K562 (cell line): ENCODE results near the gene COQ5. TPM values are rescaled to one million over a fixed set of nuclear protein-coding genes. Genes with fewer than 3 reads are reported as not detected.
A peak's percentile ranks its signal among the peaks of the same experiment; 100 is the strongest.

ENCODE experiments used
- ADNP ChIP-seq: fragments of 200-800 bp; sonication (Bioruptor generic); IDR thresholded peaks from 2 replicates; pipeline ENCODE4 v1.6.1; 2016; ENCODE audit warnings: missing genetic modification characterization, missing compliant biosample characterization
- GABPB2 ChIP-seq: fragments of 250-450 bp; sonication (Bioruptor Pico); conservative IDR thresholded peaks from 2 replicates; pipeline ENCODE4 v1.5.1; 2021; ENCODE audit warnings: mild to moderate bottlenecking
- HMGN3 ChIP-seq: IDR thresholded peaks from 2 replicates; pipeline ENCODE4 v1.6.1; 2011; ENCODE audit warnings: borderline replicate concordance, low read depth, mild to moderate bottlenecking, mixed read lengths, low read length; ENCODE audit not compliant: insufficient read length; ENCODE audit errors: extremely low read depth
- NUFIP1 ChIP-seq: fragments of 450-650 bp; IDR thresholded peaks from 2 replicates; pipeline ENCODE4 v1.6.1; 2018; ENCODE audit not compliant: partially characterized antibody
- SMAD2 ChIP-seq: fragments of 150-350 bp; IDR thresholded peaks from 2 replicates; pipeline ENCODE4 v1.6.1; 2014; ENCODE audit warnings: low read depth, mild to moderate bottlenecking, low read length
- ZNF311 ChIP-seq: fragments of 250-450 bp; sonication (Bioruptor Pico); IDR thresholded peaks from 2 replicates; pipeline ENCODE4 v1.4.0; 2020; ENCODE audit warnings: mild to moderate bottlenecking, moderate library complexity
- ZNF57 ChIP-seq: fragments of 450-650 bp; formaldehyde crosslinking; IDR thresholded peaks from 2 replicates; pipeline ENCODE4 v1.4.0; 2020; ENCODE audit warnings: mild to moderate bottlenecking, moderate library complexity
- polyA plus RNA-seq, 8 experiments: library from polyadenylated mRNA; depleted of rRNA in 4 of 8; stranded (reverse) in 5 of 8; unstranded in 3 of 8; fragments of >200 nt; fragmentation: Nextera tagmentation in 2 of 8; fragmentation: Illumina TruSeq in 1 of 8; extraction: Ambion mirVana in 2 of 8; extraction: Trizol in 1 of 8; gene quantifications; 2 replicates each; pipeline versions ENCODE4 v1.2.1 to v1.2.3, GENCODE V29; 2011 to 2014; ENCODE audit warnings: inconsistent platforms in 1 of 8, missing spikeins in 1 of 8
- total RNA-seq, 7 experiments: library from RNA; depleted of rRNA in 6 of 7; stranded (reverse); fragments of >200 nt in 6 of 7; fragmentation: Illumina TruSeq in 2 of 7; extraction: Trizol in 2 of 7; gene quantifications; 2 replicates each; pipeline versions ENCODE4 v1.2.1 to v1.2.3, GENCODE V29; 2011 to 2021; ENCODE audit warnings: low replicate concordance in 1 of 7
- TF ChIP-seq, protein P1 (sequence below): sonication (generic); formaldehyde crosslinking; IDR thresholded peaks from 2 replicates; pipeline ENCODE4 v1.8.0; 2022; ENCODE audit warnings: mild to moderate bottlenecking, missing genetic modification reagents
- TF ChIP-seq, protein P2 (sequence below): fragments of 250-450 bp; sonication (Bioruptor Pico); IDR thresholded peaks from 2 replicates; pipeline ENCODE4 v1.8.0; 2022; ENCODE audit warnings: inconsistent platforms
- TF ChIP-seq, protein P3 (sequence below), 2 experiments: fragments of 450-650 bp; formaldehyde crosslinking in 1 of 2; IDR thresholded peaks; 2 replicates each; pipeline versions ENCODE4 v1.4.0 to v1.6.1; 2014 to 2020; ENCODE audit warnings: mild to moderate bottlenecking in 2 of 2, borderline replicate concordance in 1 of 2, low read depth in 1 of 2

COQ5 gene
- total and polyA plus RNA-seq, 9 of the 15 experiments (the other 6 are each of a cell fraction or from before 2014, with no cell fraction given): 19.2 to 59.7 (median 30.4) TPM

DNA sequence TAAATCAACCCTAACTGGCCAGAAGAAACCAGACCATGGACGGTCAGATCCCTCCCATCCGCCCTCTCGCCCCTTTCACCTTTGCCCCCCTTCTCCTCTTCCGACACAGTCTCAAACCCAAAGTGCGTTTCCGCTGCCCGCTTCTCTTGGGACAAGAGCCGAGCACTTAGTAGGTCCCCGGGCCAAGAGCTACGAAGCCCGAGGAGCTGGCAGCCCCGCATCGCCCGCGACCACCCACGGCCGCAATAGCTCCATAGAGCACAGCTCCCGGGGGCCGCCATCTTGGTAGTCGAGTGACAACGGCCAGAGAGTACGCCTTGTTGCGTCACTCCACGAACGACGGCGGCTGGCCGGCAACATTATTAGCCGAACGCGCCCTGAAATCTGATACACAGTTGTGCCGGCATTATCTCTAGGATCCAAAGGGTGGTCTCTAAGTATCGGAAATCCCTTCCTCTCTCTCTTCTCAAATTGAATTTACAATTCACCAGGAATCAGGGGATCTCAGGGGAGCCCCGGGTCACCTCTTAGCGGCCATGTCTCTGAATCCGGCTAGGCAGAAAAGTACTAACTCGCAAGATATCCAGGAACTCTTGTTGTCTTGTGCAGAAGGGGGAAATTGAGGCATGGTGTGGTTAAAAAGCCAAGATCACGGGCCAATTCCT is at the start of gene COQ5 (continued):
- TF ChIP-seq ZNF57: no peak
- no peak for TF ChIP-seq NUFIP1
- TF ChIP-seq, protein P1, sequence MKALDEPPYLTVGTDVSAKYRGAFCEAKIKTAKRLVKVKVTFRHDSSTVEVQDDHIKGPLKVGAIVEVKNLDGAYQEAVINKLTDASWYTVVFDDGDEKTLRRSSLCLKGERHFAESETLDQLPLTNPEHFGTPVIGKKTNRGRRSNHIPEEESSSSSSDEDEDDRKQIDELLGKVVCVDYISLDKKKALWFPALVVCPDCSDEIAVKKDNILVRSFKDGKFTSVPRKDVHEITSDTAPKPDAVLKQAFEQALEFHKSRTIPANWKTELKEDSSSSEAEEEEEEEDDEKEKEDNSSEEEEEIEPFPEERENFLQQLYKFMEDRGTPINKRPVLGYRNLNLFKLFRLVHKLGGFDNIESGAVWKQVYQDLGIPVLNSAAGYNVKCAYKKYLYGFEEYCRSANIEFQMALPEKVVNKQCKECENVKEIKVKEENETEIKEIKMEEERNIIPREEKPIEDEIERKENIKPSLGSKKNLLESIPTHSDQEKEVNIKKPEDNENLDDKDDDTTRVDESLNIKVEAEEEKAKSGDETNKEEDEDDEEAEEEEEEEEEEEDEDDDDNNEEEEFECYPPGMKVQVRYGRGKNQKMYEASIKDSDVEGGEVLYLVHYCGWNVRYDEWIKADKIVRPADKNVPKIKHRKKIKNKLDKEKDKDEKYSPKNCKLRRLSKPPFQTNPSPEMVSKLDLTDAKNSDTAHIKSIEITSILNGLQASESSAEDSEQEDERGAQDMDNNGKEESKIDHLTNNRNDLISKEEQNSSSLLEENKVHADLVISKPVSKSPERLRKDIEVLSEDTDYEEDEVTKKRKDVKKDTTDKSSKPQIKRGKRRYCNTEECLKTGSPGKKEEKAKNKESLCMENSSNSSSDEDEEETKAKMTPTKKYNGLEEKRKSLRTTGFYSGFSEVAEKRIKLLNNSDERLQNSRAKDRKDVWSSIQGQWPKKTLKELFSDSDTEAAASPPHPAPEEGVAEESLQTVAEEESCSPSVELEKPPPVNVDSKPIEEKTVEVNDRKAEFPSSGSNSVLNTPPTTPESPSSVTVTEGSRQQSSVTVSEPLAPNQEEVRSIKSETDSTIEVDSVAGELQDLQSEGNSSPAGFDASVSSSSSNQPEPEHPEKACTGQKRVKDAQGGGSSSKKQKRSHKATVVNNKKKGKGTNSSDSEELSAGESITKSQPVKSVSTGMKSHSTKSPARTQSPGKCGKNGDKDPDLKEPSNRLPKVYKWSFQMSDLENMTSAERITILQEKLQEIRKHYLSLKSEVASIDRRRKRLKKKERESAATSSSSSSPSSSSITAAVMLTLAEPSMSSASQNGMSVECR: 0 out of 2 replicates have a peak, but pooled peaks have one; percentile 36
- TF ChIP-seq, protein P2, sequence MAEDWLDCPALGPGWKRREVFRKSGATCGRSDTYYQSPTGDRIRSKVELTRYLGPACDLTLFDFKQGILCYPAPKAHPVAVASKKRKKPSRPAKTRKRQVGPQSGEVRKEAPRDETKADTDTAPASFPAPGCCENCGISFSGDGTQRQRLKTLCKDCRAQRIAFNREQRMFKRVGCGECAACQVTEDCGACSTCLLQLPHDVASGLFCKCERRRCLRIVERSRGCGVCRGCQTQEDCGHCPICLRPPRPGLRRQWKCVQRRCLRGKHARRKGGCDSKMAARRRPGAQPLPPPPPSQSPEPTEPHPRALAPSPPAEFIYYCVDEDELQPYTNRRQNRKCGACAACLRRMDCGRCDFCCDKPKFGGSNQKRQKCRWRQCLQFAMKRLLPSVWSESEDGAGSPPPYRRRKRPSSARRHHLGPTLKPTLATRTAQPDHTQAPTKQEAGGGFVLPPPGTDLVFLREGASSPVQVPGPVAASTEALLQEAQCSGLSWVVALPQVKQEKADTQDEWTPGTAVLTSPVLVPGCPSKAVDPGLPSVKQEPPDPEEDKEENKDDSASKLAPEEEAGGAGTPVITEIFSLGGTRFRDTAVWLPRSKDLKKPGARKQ (CRISPR knock-in tag): no peak
- TF ChIP-seq ZNF311 (CRISPR knock-in tag): no peak
- no peak for TF ChIP-seq SMAD2
- TF ChIP-seq ADNP: no peak
- TF ChIP-seq GABPB2 (CRISPR knock-in tag): no peak
- TF ChIP-seq, protein P3, sequence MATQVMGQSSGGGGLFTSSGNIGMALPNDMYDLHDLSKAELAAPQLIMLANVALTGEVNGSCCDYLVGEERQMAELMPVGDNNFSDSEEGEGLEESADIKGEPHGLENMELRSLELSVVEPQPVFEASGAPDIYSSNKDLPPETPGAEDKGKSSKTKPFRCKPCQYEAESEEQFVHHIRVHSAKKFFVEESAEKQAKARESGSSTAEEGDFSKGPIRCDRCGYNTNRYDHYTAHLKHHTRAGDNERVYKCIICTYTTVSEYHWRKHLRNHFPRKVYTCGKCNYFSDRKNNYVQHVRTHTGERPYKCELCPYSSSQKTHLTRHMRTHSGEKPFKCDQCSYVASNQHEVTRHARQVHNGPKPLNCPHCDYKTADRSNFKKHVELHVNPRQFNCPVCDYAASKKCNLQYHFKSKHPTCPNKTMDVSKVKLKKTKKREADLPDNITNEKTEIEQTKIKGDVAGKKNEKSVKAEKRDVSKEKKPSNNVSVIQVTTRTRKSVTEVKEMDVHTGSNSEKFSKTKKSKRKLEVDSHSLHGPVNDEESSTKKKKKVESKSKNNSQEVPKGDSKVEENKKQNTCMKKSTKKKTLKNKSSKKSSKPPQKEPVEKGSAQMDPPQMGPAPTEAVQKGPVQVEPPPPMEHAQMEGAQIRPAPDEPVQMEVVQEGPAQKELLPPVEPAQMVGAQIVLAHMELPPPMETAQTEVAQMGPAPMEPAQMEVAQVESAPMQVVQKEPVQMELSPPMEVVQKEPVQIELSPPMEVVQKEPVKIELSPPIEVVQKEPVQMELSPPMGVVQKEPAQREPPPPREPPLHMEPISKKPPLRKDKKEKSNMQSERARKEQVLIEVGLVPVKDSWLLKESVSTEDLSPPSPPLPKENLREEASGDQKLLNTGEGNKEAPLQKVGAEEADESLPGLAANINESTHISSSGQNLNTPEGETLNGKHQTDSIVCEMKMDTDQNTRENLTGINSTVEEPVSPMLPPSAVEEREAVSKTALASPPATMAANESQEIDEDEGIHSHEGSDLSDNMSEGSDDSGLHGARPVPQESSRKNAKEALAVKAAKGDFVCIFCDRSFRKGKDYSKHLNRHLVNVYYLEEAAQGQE (IDR thresholded peaks at IDR 0.05; ENCODE audit: borderline replicate concordance): no peak
- TF ChIP-seq, protein P3 (CRISPR knock-in tag; IDR thresholded peaks at IDR 0.05; ENCODE audit: low read depth): 0 out of 2 replicates have a peak, but pooled peaks have one; percentile 29
- TF ChIP-seq HMGN3: peak; percentile 34
